Stimulated activated CD8-positive, alpha-beta memory T cell treated with anti-CD3 and anti-CD28 coated beads, Interleukin-15, amount 100 ng/mL, for 24 hours (primary cell): ENCODE data around the gene YJEFN3.

Experiments used
- DNase-seq: peaks from one replicate; pipeline ENCODE4 v3.0.0-alpha.2; 2020; ENCODE audit warnings: low read depth

Gene YJEFN3

GRCh38 chr19:19554074-19555023 lies 25.6 kb downstream of the YJEFN3 start:
- peak; percentile 53 for DNase-seq

GRCh38 chr19:19558055-19558454 lies 29.3 kb downstream of the YJEFN3 start:
- DNase-seq, result no peak

- DNase-seq, result no peak
Observed at GRCh38 chr19:19558636-19559035, 29.9 kb downstream of the YJEFN3 start.

GRCh38 chr19:19559931-19560330 lies 31.2 kb downstream of the YJEFN3 start:
- DNase-seq, result no peak

GRCh38 chr19:19561946-19562664 lies 33.4 kb downstream of the YJEFN3 start:
- DNase-seq, result no peak

- no peak for DNase-seq
Observed at GRCh38 chr19:19562665-19563347, 34.1 kb downstream of the YJEFN3 start.

GRCh38 chr19:19563348-19563848 lies 34.7 kb downstream of the YJEFN3 start:
- DNase-seq, result no peak

- DNase-seq, result no peak
Observed at GRCh38 chr19:19566306-19566705, 37.6 kb downstream of the YJEFN3 start.

- DNase-seq, result no peak
Observed at GRCh38 chr19:19567391-19567790, 38.7 kb downstream of the YJEFN3 start.

- DNase-seq, result no peak
Observed at GRCh38 chr19:19568802-19569756, 40.4 kb downstream of the YJEFN3 start.

- no peak for DNase-seq
Observed at GRCh38 chr19:19570571-19570970, 41.9 kb downstream of the YJEFN3 start.

- no peak for DNase-seq
Observed at GRCh38 chr19:19571071-19571786, 42.5 kb downstream of the YJEFN3 start.

GRCh38 chr19:19575411-19575810 lies 46.7 kb downstream of the YJEFN3 start:
- no peak for DNase-seq

- no peak for DNase-seq
Observed at GRCh38 chr19:19578252-19578651, 49.5 kb downstream of the YJEFN3 start.

GRCh38 chr19:19579533-19580361 lies 51.0 kb downstream of the YJEFN3 start:
- no peak for DNase-seq

GRCh38 chr19:19580418-19580817 lies 51.7 kb downstream of the YJEFN3 start:
- no peak for DNase-seq

GRCh38 chr19:19581391-19581790 lies 52.7 kb downstream of the YJEFN3 start:
- DNase-seq, result no peak

- no peak for DNase-seq
Observed at GRCh38 chr19:19582471-19582870, 53.8 kb downstream of the YJEFN3 start.

GRCh38 chr19:19584356-19584755 lies 55.6 kb downstream of the YJEFN3 start:
- no peak for DNase-seq
